ENCODE data around the gene STK31.
"Not testable (repeated sequence)": the region's sequence is repeated elsewhere in the genome, so short reads cannot be mapped to it uniquely, and the experiment has no call there.

The STK31 gene

DNA sequence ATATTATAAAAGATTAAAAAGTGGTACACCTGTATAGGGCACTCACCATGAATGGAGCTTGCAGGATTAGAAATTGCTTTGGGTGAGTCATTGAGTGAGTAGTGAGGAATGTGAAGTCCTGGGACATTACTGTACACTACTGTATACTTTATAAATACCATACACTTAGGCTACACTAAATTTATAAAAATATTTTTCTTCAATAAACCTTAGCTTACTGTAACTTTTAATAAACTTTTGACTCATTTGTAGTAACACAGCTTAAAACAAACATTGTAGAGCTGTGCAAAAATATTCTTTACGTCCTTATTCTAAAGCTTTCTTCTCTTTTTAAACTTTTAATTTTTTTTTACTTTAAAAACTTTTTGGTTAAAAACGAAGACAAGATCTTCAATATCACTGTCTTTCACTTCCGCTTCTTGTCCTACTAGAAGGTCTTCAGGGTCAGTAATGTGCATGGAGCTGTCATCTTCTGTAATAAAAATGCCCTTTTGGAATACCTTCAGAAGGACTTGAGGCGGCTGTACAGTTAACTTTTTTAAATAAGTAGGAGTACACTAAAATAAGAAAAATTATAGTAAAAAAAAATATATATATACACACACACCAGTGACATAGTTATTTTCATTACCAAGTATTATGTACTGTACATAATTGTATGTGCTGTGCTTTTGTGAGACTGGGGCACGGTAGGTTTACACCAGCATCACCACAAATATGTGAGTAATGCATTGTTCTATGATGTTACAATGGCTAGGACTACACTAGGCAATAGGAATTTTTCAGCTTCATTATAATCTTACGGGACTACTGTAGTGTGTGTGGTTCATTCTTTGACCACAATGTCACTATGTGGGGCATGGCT is 3.5 kb downstream of the STK31 start:
- DNase-seq: peak; percentile 82

DNA sequence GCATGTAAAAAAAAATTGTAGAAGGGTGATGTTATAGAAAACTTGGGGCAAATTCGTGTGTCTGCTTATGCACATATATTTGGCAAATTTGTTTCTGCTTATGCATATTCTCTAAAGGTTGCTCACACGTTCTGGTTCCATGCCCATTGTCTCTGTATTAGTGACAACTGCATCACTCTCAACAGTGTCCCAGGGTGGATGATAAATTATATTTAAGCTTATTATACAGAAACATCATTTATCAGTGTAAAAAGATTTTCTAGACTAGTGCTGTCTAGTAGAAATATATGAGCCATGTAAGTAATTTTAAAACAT is 4.1 kb downstream of the STK31 start:
- no peak for DNase-seq

DNA sequence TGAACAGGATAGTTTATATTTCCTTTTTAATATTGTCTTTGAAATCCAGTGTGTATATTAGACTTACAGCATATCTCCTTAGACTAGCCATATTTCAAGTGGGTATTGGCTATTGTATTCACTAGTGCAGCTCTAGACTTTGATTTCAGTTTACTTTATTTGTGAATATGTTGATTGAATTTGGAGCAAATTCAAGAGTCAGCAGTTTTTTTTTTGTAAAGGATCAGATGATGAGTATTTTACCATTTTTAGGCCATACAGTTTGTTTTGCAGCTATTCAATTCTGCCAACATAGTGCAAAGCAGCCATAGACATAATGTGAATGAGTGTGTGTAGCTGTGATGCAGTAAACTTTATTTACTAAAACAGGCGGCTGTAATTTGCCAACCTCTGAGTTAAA is 4.6 kb downstream of the STK31 start:
- DNase-seq: no peak

DNA sequence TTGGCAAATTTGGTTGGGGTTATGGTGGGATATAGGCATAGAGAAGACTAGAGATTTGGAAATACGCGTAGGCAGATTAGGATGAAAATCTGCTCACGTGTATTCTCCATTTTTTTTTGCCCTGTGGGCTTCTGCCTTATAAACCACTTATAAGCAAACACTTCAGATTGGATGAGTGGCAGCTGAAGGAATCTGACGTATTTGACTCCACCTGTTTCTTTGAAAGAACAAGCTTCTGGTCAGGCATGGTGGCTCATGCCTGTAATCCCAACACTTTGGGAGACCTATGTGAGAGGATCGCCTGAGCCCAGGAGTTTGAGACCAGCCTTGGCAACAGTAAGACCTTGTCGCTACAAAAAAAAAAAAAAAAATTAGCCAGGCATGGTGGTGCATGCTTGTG is 5.1 kb downstream of the STK31 start:
- no peak for DNase-seq

DNA sequence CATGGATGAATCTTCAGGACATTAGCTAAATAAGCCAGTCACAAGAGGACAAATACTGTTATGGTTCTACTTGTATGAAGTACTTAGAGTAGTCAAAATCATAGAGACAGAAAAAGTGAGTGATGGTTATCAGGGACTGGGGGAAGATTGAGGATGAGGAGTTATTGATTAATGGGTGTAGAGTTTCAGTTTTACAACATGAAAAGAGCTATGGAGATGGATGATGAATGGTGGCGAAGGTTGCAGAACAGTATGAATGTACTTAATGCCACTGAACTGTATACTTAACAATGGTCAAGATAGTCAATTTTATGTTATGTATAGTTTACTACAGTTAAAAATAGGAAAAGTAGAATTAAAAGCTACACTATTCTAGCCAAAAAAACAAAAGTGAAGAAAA is 7.8 kb downstream of the STK31 start:
- DNase-seq: no peak

DNA sequence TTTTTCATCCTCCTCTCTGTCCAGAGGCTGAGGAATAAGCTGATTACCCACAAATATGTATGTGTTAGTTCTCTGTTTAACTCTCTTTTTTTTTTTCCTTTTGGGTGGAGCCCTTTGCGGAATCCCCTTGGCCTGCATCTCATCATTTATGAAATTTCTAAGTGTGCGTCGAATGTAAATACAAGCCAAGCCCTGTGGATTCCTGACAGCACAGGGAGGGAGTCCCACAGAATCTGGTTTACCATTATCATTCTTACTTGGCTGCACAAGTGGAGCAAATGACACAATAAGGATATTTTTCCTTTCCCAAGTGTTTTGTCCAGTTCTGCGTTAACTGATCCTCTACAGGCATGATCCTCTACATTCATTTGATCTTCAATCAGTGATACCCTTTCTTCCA is 11.4 kb downstream of the STK31 start:
- no peak for DNase-seq

DNA sequence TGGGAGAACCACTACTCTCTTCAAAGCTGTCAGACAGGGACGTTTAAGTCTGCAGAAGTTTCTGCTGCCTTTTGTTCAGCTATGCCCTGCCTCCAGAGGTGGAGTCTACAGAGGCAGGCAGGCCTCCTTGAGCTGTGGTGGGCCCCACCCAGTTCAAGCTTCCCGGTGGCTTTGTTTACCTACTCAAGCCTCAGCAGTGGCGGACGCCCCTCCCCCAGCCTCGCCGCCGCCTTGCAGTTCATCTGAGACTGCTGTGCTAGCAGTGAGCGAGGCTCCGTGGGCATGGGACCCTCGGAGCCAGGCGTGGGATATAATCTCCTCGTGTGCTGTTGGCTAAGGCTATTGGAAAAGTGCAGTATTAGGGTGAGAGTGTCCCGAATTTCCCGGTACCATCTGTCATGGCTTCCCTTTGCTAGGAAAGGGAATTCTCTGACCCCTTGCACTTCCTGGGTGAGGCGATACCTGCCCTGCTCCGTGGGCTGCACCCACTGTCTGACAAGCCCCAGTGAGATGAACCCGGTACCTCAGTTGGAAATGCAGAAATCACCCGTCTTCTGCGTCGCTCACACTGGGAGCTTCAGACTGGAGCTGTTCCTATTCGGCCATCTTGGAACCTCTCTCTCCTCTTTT is 12.7 kb downstream of the STK31 start:
- not testable (repeated sequence) for DNase-seq

DNA sequence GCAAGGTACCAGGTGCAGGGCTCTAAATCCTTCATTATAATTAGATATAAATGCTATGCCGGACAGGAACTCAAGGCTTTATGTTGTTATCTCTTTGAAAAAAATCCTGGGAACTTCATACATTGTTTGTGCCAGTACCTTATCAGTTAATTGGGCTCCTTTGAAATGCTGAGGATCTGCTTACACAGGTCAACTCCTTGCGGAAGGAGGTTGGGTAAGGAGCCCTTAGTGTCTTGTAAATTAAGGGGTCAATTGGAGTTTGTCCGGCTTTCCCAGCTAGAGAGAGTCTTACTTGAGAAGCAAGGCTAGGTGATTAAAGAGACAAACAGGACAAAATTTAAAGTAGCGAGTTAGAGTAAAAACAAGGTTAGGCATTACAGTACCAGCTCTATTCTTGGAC is 14.1 kb downstream of the STK31 start:
- not testable (repeated sequence) for DNase-seq

DNA sequence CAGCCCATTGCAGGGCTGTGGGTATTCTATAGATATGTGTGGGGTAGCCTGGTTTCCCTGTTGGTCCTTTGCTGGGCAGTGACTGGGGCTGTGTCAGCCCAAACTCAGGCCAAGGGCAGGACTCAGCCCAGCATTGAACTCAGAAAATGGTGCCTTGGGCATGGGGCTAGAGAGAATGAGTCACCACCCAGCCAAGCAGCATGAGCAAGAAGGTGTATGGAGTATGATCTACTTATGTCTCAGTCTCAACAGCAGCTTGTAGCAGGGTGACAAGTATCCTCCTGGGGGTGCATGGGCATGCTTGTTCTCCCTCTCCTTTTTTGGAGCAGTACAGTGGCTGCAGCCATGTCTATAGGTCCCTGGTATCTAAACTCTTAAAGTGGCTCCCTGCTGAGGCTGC is 32.0 kb downstream of the STK31 start:
- no peak for DNase-seq

DNA sequence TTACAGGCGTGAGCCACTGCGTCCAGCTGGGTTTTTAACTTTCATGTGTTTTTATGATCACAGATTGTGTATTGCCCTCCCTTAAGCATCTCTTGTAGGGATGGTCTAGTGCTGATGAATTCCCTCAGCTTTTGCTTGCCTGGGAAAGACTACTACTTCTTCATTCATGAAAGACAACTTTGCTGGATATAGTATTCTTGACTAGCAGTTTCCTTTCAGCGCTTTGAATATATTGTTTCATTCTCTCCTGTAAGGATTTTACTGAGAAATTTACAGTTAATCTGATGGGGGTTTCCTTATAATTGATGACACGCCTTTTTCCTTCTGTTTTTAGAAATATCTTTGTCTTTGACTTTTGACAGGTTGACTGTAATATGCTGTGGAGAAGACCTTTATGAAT is 33.2 kb downstream of the STK31 start:
- DNase-seq: no peak

DNA sequence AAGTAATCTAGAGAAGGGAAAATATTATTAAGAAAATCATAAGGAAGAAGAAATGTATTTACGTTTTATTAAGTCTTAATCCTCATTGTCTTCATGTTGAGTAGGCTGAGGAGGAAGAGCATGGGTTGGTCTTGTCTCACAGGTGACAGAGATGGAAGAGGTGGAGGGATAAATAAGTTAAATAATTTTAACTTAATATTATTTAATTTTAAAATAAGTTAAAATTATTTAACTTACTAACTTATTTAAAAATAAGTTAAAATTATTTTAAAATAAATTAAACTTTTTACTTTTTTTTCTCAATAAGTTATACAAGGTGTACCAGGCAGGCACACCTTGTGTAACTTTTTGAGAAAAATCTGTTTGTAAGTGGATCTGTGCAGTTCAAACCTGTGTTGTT is 36.6 kb downstream of the STK31 start:
- DNase-seq: no peak

DNA sequence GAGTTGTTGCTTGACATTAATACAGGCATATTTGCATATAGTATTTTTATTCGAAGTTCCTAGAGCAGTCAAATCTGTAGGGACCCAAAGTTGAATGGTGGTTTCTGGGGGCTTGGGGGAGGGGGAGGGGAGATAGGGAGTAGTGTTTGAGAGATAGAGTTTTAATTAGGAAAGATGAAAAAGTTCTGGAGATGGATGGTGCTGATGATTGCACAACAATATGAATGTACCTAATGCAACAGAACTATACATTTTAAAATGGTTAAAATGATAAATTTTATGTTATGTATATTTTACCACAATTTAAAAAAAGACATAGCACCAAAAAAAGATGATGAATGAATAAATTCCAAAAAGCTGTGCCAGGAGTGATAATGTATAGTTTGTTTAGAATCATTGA is 41.8 kb downstream of the STK31 start:
- no peak for DNase-seq

DNA sequence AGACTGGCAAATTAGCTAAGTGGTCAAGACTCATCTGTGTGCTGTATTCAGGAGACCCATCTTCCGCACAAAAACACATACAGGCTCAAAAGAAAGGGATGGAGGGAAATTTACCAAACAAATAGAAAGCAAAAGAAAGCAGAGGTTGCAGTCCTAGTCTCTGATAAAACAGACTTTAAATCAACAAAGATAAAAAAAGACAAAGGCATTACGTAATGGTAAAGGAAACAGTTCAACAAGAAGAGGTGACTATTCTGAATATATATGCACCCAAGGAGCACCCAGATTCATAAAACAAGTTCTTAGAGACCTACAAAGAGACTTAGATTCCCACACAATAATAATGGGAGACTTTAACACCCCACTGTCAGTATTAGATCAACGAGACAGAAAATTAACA is 48.8 kb downstream of the STK31 start:
- DNase-seq: not testable (repeated sequence)

DNA sequence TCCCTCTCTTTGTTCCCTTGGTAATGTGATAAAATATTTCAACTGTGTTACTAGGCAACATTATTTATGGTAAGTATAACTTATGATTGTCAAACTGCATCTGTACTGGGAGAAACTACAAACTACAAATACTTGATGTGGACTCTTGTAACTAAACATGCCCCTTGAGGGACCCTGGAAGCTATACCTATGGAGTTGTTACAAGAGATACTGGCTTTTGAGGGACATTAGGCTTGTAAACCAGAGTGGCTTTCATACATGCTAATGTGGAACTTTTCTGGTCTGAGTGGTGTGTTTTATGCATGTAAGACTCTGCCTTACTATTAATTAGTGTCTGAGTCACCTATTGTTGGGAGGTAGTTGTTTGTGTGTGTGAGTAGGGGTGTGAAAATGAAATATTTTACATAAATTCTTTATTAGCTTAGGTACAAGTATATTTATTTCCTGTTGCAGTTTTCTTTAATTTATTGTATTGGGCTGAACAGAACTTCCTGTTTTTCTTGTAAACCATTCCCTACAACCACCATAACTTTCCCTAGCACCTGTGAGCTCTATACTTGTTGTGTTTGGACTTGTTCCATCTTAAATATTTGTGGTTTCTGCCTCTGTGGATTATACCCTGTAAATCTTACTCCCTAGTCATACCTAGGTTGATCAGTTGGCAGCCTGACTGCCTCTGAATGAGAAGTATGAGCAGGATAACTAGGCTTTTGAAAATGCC is 49.8 kb downstream of the STK31 start:
- DNase-seq: peak; percentile 98

DNA sequence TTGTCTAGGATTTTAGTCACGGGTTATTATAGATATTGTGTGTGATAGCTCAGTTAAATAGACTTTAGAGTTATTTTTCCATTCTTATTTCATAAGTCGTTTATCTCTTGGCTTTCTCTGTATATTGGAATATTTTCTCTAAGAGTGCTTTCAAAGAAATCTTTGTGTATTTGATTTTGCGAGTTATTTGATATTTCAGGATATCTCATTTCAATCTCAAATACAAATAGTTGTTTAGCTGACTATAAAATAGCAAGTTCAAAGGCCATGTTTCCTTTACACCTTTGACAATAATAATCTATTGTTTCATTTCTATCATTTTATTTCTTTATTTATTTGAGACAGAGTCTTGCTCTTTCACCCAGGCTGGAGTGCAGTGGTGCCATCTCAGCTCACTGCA is 55.9 kb downstream of the STK31 start:
- DNase-seq: no peak

DNA sequence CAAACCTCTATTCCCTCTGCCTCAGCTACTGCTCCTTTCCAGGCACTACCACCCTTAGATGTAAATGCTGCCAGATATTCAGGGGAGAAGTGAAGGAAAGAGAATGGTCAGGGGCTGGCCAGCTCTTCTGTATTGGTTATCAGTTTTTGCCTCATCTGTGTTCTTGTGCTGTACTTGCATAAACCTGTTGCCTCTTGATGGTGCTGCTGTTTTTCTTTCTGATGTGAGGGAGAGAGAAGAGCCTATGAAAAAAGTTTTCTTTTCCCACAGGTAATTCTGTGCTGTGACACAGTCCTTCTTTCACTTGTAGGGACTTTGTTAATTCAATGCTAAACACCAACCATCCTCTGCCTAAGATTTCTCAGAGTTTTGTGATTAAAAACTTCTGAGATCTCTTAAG is 57.5 kb downstream of the STK31 start:
- no peak for DNase-seq

DNA sequence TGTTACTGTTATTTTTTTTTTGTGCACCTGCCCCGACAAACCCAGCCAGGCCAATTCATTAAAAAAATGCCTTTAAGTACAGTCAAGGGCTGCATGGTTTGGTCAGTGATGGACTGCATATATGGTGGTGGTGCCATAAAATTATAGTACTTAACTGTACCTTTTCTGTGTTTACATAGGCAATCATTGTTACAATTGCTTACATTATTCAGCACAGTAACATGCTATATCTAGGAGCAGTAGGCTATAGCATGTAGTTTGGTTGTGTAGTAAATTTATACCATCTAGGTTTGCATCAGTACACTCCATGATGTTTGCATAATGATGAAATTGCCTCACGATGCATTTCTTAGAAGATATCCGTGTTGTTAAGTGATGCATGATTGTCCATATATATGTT is 58.0 kb downstream of the STK31 start:
- DNase-seq: no peak

DNA sequence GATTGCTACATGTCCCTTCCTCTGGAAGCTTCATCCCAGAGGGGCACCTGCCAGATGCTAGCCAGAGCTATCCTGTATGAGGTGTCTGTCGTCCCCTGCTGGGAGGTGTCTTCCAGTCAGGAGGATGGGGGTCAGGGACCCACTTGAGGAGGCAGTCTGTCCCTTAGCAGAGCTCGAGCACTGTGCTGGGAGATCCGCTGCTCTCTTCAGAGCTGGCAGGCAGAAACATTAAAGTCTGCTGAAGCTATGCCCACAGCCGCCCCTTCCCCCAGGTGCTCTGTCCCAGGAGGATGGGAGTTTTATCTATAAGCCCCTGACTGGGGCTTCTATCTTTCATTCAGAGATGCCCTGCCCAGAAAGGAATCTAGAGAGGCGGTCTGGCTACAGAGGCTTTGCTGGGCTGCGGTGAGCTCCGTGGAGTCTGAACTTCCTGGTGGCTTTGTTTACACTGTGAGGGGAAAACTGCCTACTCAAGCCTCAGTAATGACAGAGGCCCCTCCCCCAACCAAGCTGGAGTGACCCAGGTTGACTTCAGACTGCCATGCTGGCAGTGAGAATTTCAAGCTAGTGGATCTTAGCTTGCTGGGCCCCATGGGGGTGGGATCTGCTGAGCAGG is 69.3 kb downstream of the STK31 start:
- not testable (repeated sequence) for DNase-seq

DNA sequence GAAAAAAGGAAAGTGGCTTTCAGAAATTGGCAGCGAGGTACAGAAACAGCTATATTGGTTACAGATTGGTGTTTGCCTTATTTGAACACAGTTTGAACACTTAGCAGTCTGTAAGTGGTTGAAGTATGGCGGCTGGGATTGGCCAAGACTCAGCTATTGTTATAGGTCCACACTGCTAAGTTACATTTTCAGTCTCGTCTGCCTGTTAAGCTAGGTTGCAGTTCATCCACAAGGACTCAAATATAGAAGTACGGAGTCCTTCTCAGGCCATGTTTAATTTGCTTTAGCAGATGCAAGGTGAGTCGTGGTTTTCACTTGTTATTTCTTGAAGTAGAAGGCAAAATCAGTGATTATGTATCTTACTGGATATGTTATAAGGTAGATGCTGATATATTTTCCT is 73.1 kb downstream of the STK31 start:
- no peak for DNase-seq

DNA sequence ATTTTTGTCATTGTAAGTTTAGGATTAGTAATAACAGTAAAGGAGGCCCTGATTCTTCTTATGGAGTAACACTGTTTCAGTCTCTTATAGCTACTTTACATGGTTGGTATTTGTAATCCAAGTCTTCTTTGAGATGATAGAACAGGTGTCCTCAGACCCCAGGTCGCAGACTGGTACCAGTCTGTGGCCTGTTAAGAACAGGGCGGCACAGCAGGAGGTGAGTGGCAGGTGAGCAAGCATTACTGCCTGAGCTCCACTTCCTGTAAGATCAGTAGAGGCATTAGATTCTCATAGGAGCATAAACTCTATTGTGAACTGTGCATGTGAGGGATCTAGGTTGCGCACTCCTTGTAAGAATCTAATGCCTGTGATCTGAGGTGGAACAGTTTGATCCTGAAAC is 77.3 kb downstream of the STK31 start:
- DNase-seq: no peak

DNA sequence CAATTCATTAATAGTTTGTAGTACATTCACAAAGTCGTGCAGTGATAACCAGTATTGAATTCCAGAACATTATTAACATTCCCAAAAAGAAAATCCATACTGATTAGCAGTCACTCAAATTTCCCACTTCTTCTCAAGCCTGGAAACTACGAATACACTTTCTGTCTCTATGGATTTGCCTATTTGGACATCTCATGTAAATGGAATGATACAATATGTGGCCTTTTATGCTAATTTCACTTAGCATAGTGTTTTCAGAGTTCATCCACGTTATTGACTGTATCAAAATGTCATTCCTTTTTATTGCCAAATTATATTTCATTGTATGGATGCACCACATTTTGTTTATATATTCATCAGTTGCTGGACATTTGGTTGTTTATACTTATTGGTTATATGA is 78.8 kb downstream of the STK31 start:
- DNase-seq: no peak

DNA sequence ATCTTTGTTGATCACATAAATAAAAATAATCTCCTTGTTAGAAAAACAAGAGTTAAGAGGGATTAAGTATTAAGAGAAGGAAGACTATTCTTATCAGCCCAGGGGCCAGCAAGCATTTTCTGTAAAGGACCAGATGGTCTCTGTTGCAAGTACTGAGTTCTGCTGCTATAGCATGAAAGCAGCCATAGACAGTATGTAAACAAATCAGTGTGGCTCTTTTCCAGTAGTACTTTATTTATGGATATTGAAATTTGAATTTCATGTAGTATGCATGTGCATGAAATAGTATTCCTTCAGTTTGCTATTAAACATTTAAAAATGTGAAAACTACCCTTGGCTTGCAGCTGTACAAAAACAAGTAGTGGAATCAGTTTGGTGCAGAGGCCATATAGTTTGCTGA is 81.7 kb downstream of the STK31 start:
- DNase-seq: no peak

DNA sequence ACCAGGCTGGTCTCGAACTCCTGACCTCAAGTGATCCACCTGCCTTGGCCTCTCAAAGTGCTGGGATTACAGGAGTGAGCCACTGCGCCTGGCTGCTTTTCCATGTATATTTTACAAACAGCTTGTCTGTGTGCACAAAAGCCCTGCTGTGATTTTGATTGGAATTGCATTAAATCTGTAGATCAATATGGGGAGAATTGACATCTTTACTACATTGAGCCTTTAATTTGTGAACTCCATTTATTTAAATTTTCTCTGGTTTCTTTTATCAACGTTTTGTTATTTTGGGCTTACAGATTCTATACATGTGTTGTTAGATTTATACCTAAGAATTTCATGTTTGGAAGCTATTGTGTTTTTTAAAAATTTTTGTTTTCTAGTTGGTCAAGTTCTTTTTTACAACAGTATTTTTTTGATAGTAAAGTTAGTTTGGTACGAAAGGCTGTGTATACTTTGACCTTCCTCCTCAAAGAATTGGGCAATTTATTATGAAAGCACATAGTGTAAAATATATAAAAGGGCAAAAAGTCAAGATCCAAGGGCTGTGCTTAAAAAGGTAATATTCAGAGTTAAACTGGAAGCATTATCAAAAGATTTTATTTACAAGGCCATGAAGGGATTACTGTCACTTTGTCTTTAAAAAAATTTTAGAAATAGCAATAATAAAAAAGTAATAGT is 92.8 kb downstream of the STK31 start:
- no peak for DNase-seq
